Measurements from ENCODE around the gene MED10. TPM values are rescaled to one million over a fixed set of nuclear protein-coding genes. Genes with fewer than 3 reads are reported as not detected.

The MED10 gene
- total RNA-seq, 1 donor from 2014 or later = 38.4 TPM

DNA sequence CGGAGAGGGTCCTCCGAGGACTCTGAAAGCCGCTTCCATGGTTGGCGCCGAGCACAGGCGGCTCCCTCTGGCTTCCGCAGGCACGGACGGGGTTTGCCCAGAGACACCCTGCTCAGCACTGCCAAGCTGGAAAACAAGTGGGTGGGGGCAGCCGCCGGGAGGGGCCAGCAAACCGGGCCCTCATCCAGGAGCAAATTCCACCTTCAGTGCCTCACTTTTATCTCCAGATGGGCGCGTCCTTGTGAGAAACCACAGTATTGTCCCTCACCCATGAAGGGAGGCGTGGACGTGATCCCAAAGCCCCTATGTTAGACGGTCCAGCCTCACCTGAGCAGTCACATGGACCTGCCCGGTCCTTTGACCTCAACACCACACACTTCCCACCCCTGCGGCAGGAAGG lies 29.0 kb downstream of the MED10 start:
- no peaks in the 10 kb centered on the region for H3K4me1 Mint-ChIP-seq

DNA sequence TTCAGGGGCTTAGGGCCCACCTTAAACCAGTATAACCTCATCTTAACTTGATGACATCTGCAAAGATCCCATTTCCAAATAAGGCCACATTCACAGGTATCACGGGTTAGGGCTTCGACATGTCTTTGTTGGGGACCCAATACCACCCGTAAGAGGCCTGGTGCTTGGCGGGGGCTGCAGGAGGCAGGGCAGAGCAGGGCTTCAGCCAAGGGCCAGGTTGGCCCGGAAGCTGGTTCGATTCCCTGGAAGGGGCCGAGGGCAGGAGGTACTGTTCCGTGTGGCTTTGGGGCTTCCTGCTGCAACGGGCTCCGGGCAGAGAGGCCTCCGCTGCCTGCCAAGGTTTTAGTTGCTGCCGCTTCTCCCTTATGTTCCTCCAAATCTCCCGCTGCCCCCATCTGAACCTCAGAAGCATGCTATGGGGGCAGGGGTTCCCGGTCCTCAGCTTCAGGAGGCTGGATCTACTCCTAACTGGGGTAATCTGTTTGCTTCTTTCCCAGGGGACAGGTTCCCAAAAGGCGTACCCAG lies 29.8 kb downstream of the MED10 start:
- TF ChIP-seq, protein P1, sequence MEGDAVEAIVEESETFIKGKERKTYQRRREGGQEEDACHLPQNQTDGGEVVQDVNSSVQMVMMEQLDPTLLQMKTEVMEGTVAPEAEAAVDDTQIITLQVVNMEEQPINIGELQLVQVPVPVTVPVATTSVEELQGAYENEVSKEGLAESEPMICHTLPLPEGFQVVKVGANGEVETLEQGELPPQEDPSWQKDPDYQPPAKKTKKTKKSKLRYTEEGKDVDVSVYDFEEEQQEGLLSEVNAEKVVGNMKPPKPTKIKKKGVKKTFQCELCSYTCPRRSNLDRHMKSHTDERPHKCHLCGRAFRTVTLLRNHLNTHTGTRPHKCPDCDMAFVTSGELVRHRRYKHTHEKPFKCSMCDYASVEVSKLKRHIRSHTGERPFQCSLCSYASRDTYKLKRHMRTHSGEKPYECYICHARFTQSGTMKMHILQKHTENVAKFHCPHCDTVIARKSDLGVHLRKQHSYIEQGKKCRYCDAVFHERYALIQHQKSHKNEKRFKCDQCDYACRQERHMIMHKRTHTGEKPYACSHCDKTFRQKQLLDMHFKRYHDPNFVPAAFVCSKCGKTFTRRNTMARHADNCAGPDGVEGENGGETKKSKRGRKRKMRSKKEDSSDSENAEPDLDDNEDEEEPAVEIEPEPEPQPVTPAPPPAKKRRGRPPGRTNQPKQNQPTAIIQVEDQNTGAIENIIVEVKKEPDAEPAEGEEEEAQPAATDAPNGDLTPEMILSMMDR (IDR thresholded peaks at IDR 0.05; ENCODE audit: unreplicated experiment) = no peak
- peaks cover 49% of the 10 kb centered on the region for H3K27me3 Mint-ChIP-seq (ENCODE audit: low read depth)
- H3K4me1 Mint-ChIP-seq = no peaks in the 10 kb centered on the region
- no peak for DNase-seq (ENCODE audit: low spot score in 2 of 2, unreplicated experiment in 2 of 2)
- H3K36me3 Mint-ChIP-seq = no peaks in the 10 kb centered on the region
- no peaks in the 10 kb centered on the region for H3K9me3 Mint-ChIP-seq
- no peak overlapping the region for H3K4me3 Mint-ChIP-seq
- H3K27ac Mint-ChIP-seq = no peak overlapping the region

More for the DNA sequence above, 29.0 kb downstream of the MED10 start:
- TF ChIP-seq, protein P1 (IDR thresholded peaks at IDR 0.05; ENCODE audit: unreplicated experiment) = no peak
- no peak overlapping the region for H3K4me3 Mint-ChIP-seq
- no peak for DNase-seq (ENCODE audit: low spot score in 2 of 2, unreplicated experiment in 2 of 2)
- H3K36me3 Mint-ChIP-seq = no peaks in the 10 kb centered on the region
- H3K9me3 Mint-ChIP-seq = no peaks in the 10 kb centered on the region
- no peak overlapping the region for H3K27ac Mint-ChIP-seq
- H3K27me3 Mint-ChIP-seq (ENCODE audit: low read depth) = peaks cover 55% of the 10 kb centered on the region

DNA sequence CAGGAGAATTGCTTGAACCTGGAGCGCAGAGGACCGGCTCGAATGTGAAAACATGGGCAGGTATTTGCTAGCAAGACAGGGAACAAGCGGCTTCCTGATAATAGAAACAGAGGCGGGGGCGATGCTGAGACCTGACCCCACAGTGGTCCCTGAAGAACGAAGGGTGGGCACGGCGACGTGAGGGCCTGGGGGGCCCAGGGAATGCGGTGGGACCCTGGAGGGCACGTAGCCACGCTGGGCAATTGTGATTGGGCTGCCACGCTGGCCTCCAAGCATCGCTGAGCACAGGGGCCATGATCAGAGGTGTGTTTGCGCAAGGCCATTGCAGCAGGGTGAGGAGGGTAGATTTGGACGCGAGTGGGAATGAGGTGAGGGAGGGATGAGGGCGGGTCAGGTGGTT lies 30.7 kb downstream of the MED10 start:
- Mint-ChIP-seq H3K4me3 (no peak overlapping the region), H3K9me3 (no peaks in the 10 kb centered on the region), H3K27ac (no peak overlapping the region), H3K4me1 (no peaks in the 10 kb centered on the region), H3K36me3 (no peaks in the 10 kb centered on the region), H3K27me3 (ENCODE audit: low read depth) (peaks cover 49% of the 10 kb centered on the region)
- no peak for DNase-seq (ENCODE audit: low spot score in 2 of 2, unreplicated experiment in 2 of 2)
- TF ChIP-seq, protein P1 (IDR thresholded peaks at IDR 0.05; ENCODE audit: unreplicated experiment) = no peak

DNA sequence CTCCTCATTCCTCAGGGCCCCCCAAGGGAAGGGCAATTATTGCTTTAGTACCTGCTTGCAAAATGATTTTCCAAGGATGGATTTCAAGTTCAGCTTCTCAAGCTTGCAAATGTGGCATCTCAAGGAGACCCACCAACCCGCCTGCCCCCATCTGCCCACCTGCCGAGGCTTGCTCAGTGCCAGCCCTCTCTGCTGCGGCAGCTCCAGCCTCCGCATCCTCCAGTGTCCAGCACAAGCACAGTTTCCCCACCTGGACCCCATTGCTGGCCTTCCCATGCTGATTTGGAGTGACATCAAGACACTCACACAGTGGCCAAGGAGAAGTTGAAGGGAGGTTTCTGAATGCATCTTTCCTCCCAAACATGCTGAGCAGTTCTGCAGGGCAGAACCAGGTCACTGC lies 31.2 kb downstream of the MED10 start:
- Mint-ChIP-seq H3K9me3 (no peaks in the 10 kb centered on the region), H3K27ac (no peak overlapping the region), H3K27me3 (ENCODE audit: low read depth) (peaks cover 46% of the 10 kb centered on the region), H3K36me3 (no peaks in the 10 kb centered on the region), H3K4me1 (no peaks in the 10 kb centered on the region), H3K4me3 (no peak overlapping the region)
- no peak for DNase-seq (ENCODE audit: low spot score in 2 of 2, unreplicated experiment in 2 of 2)
- TF ChIP-seq, protein P1 (IDR thresholded peaks at IDR 0.05; ENCODE audit: unreplicated experiment) = no peak

DNA sequence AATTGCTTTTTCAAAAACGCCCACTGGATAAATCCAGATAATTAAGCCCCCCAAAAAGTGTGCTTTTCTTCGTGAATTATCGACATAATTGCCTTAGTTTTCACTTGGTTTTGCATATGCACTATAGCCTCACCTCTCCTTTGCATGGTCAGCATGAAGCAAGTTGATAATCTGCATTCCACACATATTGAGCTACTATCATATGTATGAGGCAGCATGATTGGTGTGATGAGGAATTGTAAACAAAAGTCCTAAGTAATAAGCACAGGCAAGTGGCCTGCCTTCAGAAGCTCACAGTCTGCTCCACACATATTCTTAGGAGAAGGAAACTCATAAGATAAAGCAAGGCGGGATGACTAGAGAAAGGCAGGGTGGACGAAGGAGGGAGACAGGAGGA lies 33.8 kb downstream of the MED10 start:
- Mint-ChIP-seq H3K27me3 (ENCODE audit: low read depth) (peaks cover 40% of the 10 kb centered on the region), H3K27ac (no peak overlapping the region), H3K36me3 (no peaks in the 10 kb centered on the region), H3K9me3 (no peaks in the 10 kb centered on the region), H3K4me3 (no peak overlapping the region), H3K4me1 (no peaks in the 10 kb centered on the region)
- TF ChIP-seq, protein P1 (IDR thresholded peaks at IDR 0.05; ENCODE audit: unreplicated experiment) = no peak
- DNase-seq (ENCODE audit: low spot score in 2 of 2, unreplicated experiment in 2 of 2) = no peak
